Smooth muscle cell of the brain vasculature (primary cell): ENCODE data around the gene BTBD1.
"Not testable (repeated sequence)": the region's sequence is repeated elsewhere in the genome, so short reads cannot be mapped to it uniquely, and the experiment has no call there.

Experiments used
- DNase-seq: peaks from one replicate; pipeline ENCODE4 v3.0.0-alpha.2; 2012; ENCODE audit warnings: low read depth, low spot score

The BTBD1 gene

DNA sequence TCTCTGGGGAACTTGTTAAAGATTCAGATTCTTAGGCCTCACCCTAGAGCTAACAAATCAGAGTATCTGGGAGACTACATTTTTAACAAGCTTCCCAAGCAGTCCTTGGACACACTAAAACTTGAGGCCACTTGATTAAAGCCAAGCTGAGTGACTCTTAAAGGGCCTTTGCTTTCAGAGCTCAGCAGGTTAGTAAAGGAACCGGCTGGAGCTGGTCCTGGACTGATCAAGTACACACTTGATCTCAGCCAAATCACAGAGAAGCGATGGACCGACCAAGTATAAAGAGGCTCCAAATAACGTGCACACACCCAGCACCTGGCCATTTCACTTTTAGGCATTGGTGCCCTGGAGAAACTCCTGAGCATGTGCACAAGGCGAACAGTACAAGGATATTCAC lies 27.5 kb upstream of the BTBD1 start:
- no peak for DNase-seq

GRCh38 chr15:83092309-83092976 lies 25.4 kb upstream of the BTBD1 start:
- DNase-seq: no peak

DNA sequence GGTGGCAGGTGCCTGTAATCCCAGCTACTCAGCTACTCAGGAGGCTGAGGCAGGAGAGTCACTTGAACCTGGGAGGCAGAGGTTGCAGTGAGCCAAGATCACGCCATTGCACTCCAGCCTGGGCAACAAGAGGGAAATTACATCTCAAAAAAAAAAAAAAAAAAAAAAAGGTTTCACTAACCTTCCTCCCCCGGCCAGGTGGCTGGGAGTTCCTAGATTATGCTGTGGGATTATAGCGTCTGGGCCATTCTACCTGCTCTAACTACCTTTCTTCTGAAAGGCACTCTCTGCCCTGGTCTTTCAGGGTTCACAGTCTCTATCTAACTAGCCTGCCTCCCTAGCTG lies 24.9 kb upstream of the BTBD1 start:
- DNase-seq: not testable (repeated sequence)

DNA sequence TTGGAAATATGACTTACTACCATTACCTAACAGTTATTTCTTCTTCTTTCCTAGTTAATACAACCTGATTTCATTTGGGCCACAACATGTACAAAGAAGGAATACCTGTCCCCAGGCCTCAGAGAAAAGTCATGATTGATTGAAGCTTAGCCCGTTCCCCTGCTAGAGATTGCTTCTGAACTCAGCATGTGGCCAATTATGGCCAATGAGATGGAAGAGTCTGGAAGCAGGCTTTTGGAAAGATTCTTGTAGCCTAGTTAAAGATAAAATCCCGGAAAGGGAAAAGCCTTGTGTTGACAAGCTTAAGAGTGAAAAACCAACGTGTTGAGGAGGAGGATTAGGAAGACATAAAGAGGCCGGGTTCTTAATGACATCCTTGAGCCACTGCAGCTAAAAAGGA lies 23.4 kb upstream of the BTBD1 start:
- no peak for DNase-seq

DNA sequence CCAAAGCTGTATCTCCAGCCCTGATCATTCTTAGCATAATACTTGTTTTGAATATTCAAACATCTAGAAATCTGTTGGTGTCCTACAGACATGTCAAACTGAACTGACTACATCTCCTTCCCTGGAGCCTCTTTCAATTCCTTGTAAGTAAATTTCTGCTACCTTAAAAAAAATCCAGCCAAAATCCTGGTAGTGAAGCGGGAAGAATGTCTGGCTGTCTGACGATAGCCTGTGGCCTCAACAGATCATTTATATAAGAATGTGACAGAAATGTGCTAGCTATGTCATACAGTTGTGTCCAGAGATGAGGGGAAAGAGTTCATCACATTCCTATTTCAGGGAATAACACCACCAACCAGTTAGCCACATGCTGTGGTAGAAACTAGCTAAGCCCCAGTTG lies 21.8 kb upstream of the BTBD1 start:
- no peak for DNase-seq

- DNase-seq: no peak
Observed at GRCh38 chr15:83087576-83087975, 20.5 kb upstream of the BTBD1 start.

DNA sequence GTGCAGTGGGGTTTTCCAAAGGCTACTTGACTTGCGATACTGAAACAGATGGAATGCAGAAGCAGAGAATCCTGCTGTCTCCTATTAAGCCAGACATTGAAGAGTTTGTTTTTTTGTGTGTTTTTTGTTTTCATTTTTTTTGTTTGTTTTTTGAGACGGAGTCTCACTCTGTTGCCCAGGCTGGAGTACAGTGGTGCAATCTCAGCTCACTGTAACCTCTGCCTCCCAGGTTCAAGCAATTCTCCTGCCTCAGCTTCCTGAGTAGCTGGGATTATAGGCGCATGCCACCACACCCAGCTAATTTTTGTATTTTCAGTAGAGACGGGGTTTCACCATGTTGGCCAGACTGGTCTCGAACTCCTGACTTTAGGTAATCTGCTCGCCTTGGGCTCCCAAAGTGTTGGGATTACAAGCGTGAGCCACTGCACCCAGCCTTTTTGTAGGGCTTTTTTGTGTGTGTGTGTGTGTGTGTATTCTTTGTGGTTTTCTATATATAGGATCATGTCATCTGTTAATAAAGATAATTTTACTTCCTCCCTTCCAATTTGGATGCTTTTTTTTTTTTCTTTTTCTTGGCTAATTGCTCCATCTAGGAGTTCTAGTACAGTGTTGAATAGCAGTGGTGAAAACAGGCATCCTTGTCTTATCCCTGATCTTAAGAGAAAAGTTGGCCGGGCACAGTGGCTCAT lies 19.0 kb upstream of the BTBD1 start:
- not testable (repeated sequence) for DNase-seq

DNA sequence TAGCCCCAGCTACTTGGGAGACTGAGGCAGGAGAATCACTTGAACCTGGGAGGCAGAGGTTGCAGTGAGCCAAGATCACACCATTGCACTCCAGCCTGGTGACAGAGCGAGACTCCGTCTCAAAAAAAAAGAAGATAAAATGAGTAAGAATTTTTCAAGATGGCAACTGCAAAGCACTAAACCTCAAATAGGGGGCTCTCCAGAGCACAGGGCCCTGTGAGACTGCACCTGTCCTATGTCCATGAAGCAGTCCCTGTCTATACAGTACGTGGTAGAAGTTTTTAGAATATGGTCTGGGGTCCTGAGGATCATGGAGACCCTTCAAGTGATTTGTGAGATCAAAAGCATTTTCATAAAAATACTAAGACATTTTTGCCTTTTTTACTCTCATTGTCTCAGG lies 18.4 kb upstream of the BTBD1 start:
- DNase-seq: not testable (repeated sequence)

DNA sequence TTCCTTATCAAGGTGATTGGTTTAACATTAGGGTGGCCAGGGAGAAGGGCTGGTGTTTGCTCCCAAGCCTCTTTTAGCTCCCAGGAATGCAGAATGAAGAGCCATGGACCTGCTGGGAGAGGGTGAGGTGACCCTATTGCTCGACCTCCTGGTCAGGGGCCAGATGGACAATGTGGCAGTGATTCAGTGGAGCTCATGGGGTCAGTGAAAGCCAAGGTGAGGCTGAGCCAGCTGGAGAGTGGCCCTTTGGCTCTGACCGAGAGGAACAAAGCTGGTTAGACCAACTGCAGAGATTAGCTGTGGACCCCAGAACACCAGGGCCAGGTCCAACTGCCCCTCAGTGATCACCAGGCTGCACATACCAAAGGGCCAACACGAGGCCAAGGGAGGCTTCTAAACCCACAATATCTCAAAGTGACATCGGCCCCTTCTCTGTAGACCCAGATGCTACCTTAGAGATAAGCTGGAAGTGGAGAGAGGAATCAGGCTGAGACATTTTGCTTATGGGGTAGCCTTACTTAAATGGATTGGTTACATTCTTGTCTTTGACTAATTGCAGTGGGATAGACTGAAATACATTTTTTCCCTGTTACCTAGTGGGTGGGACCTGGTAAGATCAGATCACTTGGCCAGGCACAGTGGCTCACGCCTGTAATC lies 15.8 kb upstream of the BTBD1 start:
- no peak for DNase-seq

DNA sequence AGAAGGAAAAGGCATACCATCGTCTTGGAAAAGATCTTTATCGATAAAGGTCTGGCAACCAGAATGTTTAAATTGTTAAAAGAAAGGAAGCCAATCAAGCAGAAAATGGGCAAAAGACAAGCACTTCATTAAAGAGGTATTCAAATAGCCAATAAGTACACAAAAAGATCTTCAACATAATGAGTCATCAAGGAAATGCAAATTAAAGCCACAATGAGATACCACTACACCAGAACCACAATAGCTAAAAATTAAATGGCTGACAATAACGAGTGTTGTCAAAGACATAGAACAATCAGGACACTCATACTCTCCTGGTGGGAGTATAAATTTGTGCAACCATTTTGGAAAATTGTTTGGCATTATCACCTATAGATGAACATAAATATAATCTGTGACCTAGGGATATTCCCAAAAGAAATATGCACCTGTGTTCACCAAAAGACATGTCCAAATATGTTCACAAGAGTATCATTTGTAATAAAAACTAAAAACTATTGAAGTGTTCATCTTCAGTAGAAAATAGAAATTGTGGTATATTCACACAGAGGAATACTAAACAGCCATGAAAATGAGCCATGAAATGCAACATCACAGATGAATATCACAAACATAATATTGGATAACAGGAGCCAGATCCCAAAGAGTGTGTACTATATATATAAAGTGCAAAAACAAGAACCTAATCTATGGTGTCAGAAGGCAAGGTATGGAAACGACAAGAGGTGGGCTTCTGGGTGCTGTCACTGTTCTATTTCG lies 14.4 kb upstream of the BTBD1 start:
- no peak for DNase-seq

- no peak for DNase-seq
Observed at GRCh38 chr15:83078712-83079111, 11.7 kb upstream of the BTBD1 start.

- DNase-seq: no peak
Observed at GRCh38 chr15:83077491-83078230, 10.6 kb upstream of the BTBD1 start.

DNA sequence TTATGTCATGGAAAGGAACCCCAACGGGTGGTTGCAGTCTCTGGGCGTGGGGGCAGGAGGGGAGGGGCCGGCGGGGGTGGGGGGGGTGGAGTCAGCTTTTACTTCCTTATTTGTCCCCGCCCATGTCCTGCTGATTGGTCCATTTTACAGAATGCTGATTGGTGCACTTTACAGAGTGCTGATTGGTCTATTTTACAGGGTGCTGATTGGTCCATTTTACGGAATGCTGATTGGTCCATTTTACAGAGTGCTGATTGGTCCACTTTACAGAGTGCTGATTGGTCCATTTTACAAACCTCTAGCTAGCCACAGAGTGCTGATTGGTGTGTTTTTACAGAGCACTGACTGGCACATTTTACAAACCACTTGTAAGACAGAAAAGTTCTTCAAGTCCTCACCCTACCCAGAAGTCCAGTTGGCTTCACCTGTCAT lies 2.2 kb upstream of the BTBD1 start:
- DNase-seq: not testable (repeated sequence)

DNA sequence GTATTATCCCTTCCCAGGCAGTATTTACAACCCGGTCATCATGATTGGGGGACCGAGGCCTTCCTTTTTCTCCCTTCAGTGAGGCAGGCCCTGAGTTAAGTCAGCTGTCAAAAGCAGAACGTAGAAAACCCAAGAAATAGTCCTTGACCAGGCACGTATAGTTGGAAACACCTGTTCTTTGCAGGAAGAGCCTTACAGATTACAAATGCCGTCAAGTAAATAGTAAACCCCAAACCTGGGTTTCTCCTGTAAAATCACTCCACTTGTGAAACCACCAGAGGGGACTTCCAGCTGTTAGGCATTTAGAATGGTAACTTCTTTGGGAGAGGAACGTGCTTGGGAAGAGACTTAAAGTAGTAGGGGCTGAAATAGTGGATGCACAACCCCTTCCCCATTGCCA lies 1.0 kb upstream of the BTBD1 start:
- no peak for DNase-seq

DNA sequence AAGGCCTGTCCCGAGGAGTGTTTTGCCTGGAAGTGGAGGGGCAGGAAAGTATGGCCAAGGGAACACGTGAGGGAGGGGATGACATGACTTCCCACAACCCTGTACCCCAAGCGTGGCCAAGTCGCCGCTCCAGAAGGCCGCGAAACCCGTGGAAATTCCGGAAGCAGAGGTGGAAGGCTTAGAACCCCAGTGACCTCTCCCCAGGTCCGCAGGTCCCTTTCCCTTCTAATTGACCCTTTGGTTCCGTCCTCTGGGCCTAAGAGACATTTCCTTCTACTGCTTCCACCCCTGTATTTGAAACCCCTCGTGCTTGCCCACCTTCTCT lies 548 bp upstream of the BTBD1 start:
- DNase-seq: no peak

DNA sequence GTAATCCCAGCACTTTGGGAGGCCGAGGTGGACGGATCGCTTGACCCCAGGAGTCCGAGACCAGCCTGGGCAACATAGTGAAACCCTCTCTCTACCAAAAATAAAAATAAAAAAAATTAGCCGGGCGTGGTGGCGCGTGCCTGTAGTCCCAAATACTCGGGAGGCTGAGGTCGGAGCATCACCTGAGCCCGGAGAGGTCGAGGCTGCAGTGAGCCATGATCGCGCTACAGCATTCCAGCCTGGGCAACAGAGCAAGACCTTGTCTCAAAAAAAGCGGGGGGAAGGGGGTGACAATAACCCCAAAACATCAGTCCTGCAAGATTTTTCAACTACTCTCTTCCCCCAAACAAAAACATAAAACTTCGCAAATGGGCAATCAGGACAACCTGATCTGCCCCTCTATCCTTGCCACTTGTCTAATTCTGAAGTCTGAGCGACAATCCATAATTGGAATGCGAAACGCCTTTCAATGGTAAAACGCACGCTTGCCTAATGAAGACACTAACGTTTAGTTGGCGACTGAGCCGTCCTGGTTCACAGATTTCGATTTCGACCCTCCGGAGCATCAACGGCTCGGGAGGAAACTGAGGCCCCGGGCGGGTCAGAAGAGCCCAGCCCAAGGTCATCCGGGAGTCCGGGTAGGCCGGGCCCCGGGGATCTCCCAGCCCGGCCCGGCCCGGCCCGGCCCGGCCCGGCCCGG lies 868 bp downstream of the BTBD1 start:
- no peak for DNase-seq

- no peak for DNase-seq
Observed at GRCh38 chr15:83065431-83065830, 1.6 kb downstream of the BTBD1 start.

GRCh38 chr15:83064859-83065258 lies 2.2 kb downstream of the BTBD1 start:
- no peak for DNase-seq

DNA sequence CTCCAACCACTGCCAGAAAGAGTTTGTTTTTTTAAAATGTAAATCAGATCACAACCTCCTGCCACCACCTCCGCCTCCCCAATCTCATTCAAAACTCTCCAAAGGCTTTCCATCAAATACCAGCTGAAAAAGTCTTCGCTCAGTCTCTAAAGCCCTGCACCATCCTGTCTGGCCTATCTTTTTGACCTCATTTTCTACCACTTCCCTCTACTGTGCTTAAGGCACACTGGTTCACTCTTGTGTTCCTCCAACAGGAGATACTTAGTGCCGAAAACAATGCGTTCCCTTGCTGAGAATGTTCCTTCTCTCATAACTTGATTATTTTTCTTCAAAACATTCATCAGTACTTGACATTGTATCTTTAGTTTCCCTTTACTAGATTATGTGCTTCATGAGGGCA lies 3.5 kb downstream of the BTBD1 start:
- no peak for DNase-seq

DNA sequence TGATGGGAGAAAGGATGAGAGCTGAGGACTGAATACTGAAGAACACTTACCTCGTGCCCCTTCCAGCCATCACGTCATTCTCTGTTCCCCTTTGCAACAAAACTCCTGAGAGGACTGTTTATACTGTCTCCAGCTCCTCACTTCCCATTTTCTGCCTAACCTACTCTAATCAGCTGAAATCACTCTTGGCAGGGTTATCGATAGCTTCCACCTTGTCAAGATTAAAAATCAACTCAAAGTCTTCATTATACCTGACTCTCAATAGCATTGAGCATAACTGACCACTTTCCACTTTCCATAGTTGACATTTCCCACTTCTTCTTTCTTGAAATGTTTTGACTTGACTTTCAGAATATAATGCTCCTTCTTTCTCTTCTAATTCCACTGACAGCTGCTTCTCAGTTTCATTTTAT lies 4.3 kb downstream of the BTBD1 start:
- no peak for DNase-seq

DNA sequence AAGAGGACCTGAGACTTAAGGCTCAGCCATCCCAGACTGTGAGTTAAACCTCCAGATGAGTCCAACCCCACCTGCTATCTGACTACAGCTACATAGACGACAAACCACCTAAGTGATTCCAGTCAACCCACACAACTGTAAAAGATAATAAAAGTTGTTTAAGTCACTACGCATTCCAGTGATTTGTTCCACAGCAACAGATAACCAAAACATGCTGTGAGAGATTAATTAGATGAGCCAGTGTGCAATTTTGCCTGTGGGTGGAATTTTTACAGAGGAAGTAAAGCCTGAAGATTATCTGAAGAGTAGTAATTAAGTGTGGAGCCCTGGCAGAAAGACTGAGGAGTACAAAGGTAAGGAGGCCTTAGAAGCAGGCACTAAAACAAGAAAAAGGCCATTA lies 5.4 kb downstream of the BTBD1 start:
- no peak for DNase-seq
